Karpas-422 (cell line): ENCODE data around the gene EIF2S3. TPM values are rescaled to one million over a fixed set of nuclear protein-coding genes. Genes with fewer than 3 reads are reported as not detected.

Source experiments
- DNase-seq: peaks from one replicate; pipeline ENCODE4 v3.0.0-alpha.2; 2015
- H2AFZ ChIP-seq: fragments of 200-600 bp; sonication (generic); 2 replicates; pipeline ENCODE4 v1.6.1; 2014; ENCODE audit warnings: antibody characterized with exemption, low read length, mixed read lengths
- H3K27ac ChIP-seq: fragments of 200-600 bp; sonication (generic); 2 replicates; pipeline ENCODE4 v1.5.1; 2014; ENCODE audit warnings: mild to moderate bottlenecking, low read length, moderate library complexity
- H3K27me3 ChIP-seq: fragments of 200-600 bp; sonication (generic); 2 replicates; pipeline ENCODE4 v1.6.1; 2014; ENCODE audit warnings: low read length, mixed read lengths
- H3K36me3 ChIP-seq: fragments of 200-600 bp; sonication (generic); 2 replicates; pipeline ENCODE4 v1.6.1; 2014; ENCODE audit warnings: low read length, mixed read lengths; ENCODE audit not compliant: insufficient read depth
- H3K4me1 ChIP-seq: fragments of 200-600 bp; sonication (generic); 2 replicates; pipeline ENCODE4 v1.6.1; 2014; ENCODE audit warnings: mild to moderate bottlenecking, low read length, mixed read lengths
- H3K4me2 ChIP-seq: fragments of 200-600 bp; sonication (generic); 2 replicates; pipeline ENCODE4 v1.6.1; 2014; ENCODE audit warnings: low read length, low read depth, mild to moderate bottlenecking; ENCODE audit not compliant: poor library complexity, severe bottlenecking
- H3K4me3 ChIP-seq: fragments of 200-600 bp; sonication (generic); 2 replicates; pipeline ENCODE4 v1.5.1; 2014; ENCODE audit warnings: mild to moderate bottlenecking, antibody characterized with exemption, low read length, mixed read lengths
- H3K79me2 ChIP-seq: fragments of 200-600 bp; sonication (generic); 2 replicates; pipeline ENCODE4 v1.6.1; 2014; ENCODE audit warnings: mild to moderate bottlenecking, low read length, mixed read lengths
- H3K9ac ChIP-seq: fragments of 200-600 bp; sonication (generic); 2 replicates; pipeline ENCODE4 v1.6.0; 2014; ENCODE audit warnings: low read length
- H3K9me2 ChIP-seq: fragments of 200-600 bp; sonication (generic), shearing (Covaris generic); replicated peaks from 2 replicates; pipeline ENCODE4 v1.6.0; 2014; ENCODE audit warnings: mild to moderate bottlenecking, low read length, moderate library complexity; ENCODE audit not compliant: insufficient read depth
- H3K9me3 ChIP-seq: fragments of 300-700, 200-600 bp; sonication (generic); 2 replicates; pipeline ENCODE4 v1.6.1; 2014; ENCODE audit warnings: low read length, mixed read lengths
- H4K20me1 ChIP-seq: fragments of 200-600 bp; sonication (generic); 2 replicates; pipeline ENCODE4 v1.6.1; 2014; ENCODE audit warnings: mild to moderate bottlenecking, antibody characterized with exemption, low read length, low read depth; ENCODE audit not compliant: insufficient read depth
- total RNA-seq: library from RNA; depleted of rRNA; stranded (reverse); fragments of >200 nt; shearing (Covaris generic); gene quantifications from 2 replicates; pipeline ENCODE4 v1.2.3, GENCODE V29; 2014; ENCODE audit warnings: low replicate concordance

The EIF2S3 gene
- total RNA-seq, 1 experiment from 2014 or later = 198 TPM

GRCh38 chrX:24020306-24020876 is 34.4 kb upstream of the EIF2S3 start:
- H3K27ac ChIP-seq = peak overlapping the region; percentile 12
- H4K20me1 ChIP-seq = peaks cover 14% of the 10 kb centered on the region; the same call in 1 of the 2 replicates
- no peak for DNase-seq
- no peak overlapping the region for H3K9ac ChIP-seq
- H3K9me2 ChIP-seq = no peaks in the 10 kb centered on the region
- H3K4me1 ChIP-seq = peaks cover 38% of the 10 kb centered on the region
- H3K4me3 ChIP-seq = no peak overlapping the region
- H3K4me2 ChIP-seq = peak overlapping the region; percentile 54
- no peak overlapping the region for H2AFZ ChIP-seq
- H3K9me3 ChIP-seq = no peaks in the 10 kb centered on the region
- H3K36me3 ChIP-seq = no peaks in the 10 kb centered on the region
- H3K79me2 ChIP-seq = peaks cover 90% of the 10 kb centered on the region
- no peaks in the 10 kb centered on the region for H3K27me3 ChIP-seq

- Histone ChIP-seq H3K27ac (peak overlapping the region; percentile 90), H3K9me3 (no peaks in the 10 kb centered on the region), H3K79me2 (peaks cover 64% of the 10 kb centered on the region), H3K4me3 (peak overlapping the region; percentile 75), H3K36me3 (no peaks in the 10 kb centered on the region), H3K27me3 (no peaks in the 10 kb centered on the region), H2AFZ (no peak overlapping the region), H3K9me2 (no peaks in the 10 kb centered on the region), H3K4me1 (peaks cover 46% of the 10 kb centered on the region), H3K9ac (peak overlapping the region; percentile 86), H4K20me1 (peaks cover 8% of the 10 kb centered on the region; the same call in 1 of the 2 replicates), H3K4me2 (peak overlapping the region; percentile 70)
- no peak for DNase-seq
Measured at GRCh38 chrX:24023544-24023943, 31.2 kb upstream of the EIF2S3 start.

GRCh38 chrX:24023972-24024669 is 30.6 kb upstream of the EIF2S3 start:
- Histone ChIP-seq H3K9me3 (no peaks in the 10 kb centered on the region), H2AFZ (no peak overlapping the region), H3K4me3 (peak overlapping the region; percentile 75), H3K4me1 (peaks cover 46% of the 10 kb centered on the region), H3K4me2 (peak overlapping the region; percentile 70), H3K27ac (peak overlapping the region; percentile 90), H3K79me2 (peaks cover 59% of the 10 kb centered on the region), H3K36me3 (no peaks in the 10 kb centered on the region), H3K9me2 (no peaks in the 10 kb centered on the region), H3K9ac (peak overlapping the region; percentile 86), H3K27me3 (no peaks in the 10 kb centered on the region), H4K20me1 (peaks cover 8% of the 10 kb centered on the region; the same call in 1 of the 2 replicates)
- DNase-seq = peak; percentile 72

GRCh38 chrX:24024819-24025740 is 29.7 kb upstream of the EIF2S3 start:
- Histone ChIP-seq H3K9me2 (no peaks in the 10 kb centered on the region), H3K4me1 (peaks cover 40% of the 10 kb centered on the region), H2AFZ (no peak overlapping the region), H3K79me2 (peaks cover 50% of the 10 kb centered on the region), H3K4me3 (peak overlapping the region; percentile 79), H4K20me1 (peaks cover 6% of the 10 kb centered on the region; the same call in 1 of the 2 replicates), H3K36me3 (no peaks in the 10 kb centered on the region), H3K4me2 (peak overlapping the region; percentile 87), H3K27me3 (no peaks in the 10 kb centered on the region), H3K9ac (peak overlapping the region; percentile 86), H3K9me3 (no peaks in the 10 kb centered on the region), H3K27ac (peak overlapping the region; percentile 90)
- peak; percentile 93 for DNase-seq

GRCh38 chrX:24025741-24026403 is 28.9 kb upstream of the EIF2S3 start:
- H3K9me3 ChIP-seq = no peaks in the 10 kb centered on the region
- DNase-seq = no peak
- peaks cover 42% of the 10 kb centered on the region for H3K79me2 ChIP-seq
- H4K20me1 ChIP-seq = no peaks in the 10 kb centered on the region
- peaks cover 32% of the 10 kb centered on the region for H3K4me1 ChIP-seq
- peak overlapping the region; percentile 49; the same call in 1 of the 2 replicates for H2AFZ ChIP-seq
- H3K4me2 ChIP-seq = peak overlapping the region; percentile 87
- H3K27ac ChIP-seq = 0 out of 2 replicates have a peak overlapping the region, but pooled peaks have one; percentile 34
- no peaks in the 10 kb centered on the region for H3K9me2 ChIP-seq
- no peaks in the 10 kb centered on the region for H3K36me3 ChIP-seq
- H3K4me3 ChIP-seq = peak overlapping the region; percentile 79
- H3K27me3 ChIP-seq = no peaks in the 10 kb centered on the region
- H3K9ac ChIP-seq = peak overlapping the region; percentile 84

GRCh38 chrX:24026432-24026831 is 28.3 kb upstream of the EIF2S3 start:
- Histone ChIP-seq H3K27ac (no peak overlapping the region), H3K9me2 (no peaks in the 10 kb centered on the region), H3K4me3 (peak overlapping the region; percentile 79), H3K27me3 (no peaks in the 10 kb centered on the region), H3K9ac (peak overlapping the region; percentile 84), H3K9me3 (no peaks in the 10 kb centered on the region), H3K36me3 (no peaks in the 10 kb centered on the region), H4K20me1 (no peaks in the 10 kb centered on the region), H3K4me1 (peaks cover 27% of the 10 kb centered on the region), H3K79me2 (peaks cover 36% of the 10 kb centered on the region), H3K4me2 (peak overlapping the region; percentile 87), H2AFZ (peak overlapping the region; percentile 49; the same call in 1 of the 2 replicates)
- no peak for DNase-seq

- Histone ChIP-seq H3K9me3 (no peaks in the 10 kb centered on the region), H3K36me3 (no peaks in the 10 kb centered on the region), H3K4me1 (peaks cover 20% of the 10 kb centered on the region), H3K79me2 (peaks cover 30% of the 10 kb centered on the region), H3K9ac (peak within 1 kb of the TSS; percentile 84), H4K20me1 (no peaks in the 10 kb centered on the region), H3K9me2 (no peaks in the 10 kb centered on the region), H3K4me2 (peak within 1 kb of the TSS; percentile 87), H3K27ac (0 out of 2 replicates have a peak within 1 kb of the TSS, but pooled peaks have one; percentile 34), H2AFZ (peak within 1 kb of the TSS; percentile 49; the same call in 1 of the 2 replicates), H3K4me3 (peak within 1 kb of the TSS; percentile 79), H3K27me3 (no peaks in the 10 kb centered on the region)
- DNase-seq = no peak
Measured at GRCh38 chrX:24027086-24027485, 27.7 kb upstream of the EIF2S3 start, which contains the start of gene KLHL15. TSS of gene KLHL15 (minus strand) at chrX:24027186. CDS start at chrX:24006693, 20,493 bp downstream.
